HG03565 (cell line): Measurements from ENCODE around the gene AQP12A.
"Not testable (repeated sequence)": the region's sequence is repeated elsewhere in the genome, so short reads cannot be mapped to it uniquely, and the experiment has no call there.

Experiments used
- ATAC-seq: cut with Tn5 transposase; IDR thresholded peaks from one replicate; pipeline ENCODE4 v1.9.1; 2021; ENCODE audit warnings: mild to moderate bottlenecking, moderate library complexity; ENCODE audit not compliant: unreplicated experiment

AQP12A gene

DNA sequence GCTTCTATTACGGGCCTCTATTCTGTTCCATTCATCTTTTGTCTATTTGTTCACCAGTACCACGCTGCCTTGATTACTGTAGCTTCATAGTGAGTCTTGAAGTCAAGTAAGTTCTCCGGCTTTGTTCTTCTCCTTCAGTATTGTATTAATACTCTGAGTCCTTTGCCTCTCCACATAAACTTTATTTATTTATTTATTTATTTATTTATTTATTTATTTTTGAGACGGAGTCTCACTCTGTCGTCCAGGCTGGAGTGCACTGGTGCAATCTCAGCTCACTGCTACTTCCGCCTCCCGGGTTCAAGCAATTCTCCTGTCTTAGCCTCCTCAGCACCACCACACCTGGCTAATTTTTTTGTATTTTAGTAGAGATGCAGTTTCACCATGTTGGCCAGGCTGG, 31.8 kb upstream of the AQP12A start:
- not testable (repeated sequence) for ATAC-seq

DNA sequence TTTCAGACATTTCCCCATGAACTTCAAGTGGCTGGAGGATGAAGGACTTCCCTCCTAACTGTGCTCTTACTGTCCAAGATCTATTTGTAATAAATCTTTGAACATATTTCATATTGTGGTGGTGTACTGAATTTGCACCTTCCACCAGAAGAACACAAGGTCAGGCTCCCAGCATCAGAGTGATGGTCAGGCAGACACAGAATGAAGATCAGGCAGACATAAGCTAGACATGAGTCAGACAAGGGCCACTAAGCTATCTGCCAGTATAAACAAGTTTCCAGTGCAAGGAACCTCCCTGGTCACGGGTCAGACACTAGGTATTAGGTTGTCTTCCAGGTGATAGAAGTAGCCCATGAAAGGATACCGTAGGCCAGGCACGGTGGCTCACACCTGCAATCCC, 29.0 kb upstream of the AQP12A start:
- no peak for ATAC-seq

DNA sequence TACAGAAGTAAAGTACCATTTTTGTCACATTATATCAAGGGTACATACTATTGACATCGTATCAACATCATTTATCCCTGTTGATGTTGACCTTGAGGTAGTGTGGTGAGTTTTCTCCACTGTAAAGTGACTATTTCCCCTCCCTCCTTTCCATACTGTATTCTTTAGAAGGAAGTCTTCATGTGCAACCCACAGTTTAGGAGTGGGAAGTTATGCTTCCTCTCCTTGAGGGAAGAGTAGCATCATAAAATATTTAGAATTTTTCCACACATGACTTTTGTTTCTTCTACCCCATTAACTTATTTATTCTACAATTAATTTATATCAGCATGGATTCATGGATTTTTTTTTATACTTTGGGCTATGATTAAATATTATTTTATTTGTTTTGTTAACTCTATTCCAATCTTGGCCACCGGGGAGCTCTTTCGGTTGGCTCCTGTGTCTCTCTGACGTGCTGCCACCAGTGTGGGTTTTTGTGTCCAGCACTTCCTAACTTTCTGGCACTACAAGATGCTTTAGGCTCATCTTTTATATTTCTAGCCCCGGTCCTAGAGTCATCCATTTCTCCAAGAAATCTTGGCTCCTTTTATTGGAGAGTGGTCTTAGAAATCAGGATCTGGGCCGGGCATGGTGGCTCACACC, 28.0 kb upstream of the AQP12A start:
- ATAC-seq, result no peak

DNA sequence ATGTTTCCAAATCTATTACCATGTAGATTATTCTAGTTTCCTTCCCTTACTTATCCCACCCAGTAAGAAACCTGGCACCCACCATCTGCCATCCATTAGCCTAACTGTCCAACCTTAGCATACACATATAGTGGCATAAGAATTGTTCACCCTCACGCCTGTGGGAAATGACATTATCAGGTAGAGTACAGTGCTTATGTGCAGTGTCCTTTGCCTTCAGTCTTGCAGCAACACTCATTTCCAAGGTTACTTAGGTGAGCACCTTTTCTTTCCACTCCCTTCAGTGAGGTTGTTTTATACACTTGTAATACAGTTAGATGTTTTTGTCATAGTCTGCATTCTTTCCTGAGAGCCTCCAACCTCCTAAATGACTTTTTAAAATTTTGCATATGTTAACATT, 27.0 kb upstream of the AQP12A start:
- no peak for ATAC-seq

DNA sequence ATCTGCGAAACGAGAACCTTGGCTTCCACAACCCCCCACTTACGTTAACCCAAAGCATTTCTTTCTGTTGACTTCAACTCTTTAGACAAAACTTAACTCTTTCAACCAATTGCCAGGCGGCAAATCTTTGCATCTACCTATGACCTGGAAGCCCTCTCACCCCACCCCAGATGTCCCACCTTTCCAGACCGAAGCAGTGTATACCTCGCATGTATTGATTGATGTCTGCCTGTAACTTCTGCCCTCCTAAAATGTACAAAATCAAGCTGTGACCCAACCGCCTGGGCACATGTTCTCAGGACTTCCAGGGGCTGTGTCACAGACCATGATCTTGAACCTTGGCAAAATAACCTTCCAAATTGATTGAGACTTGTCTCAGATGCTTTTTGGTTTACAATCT, 21.3 kb upstream of the AQP12A start:
- no peak for ATAC-seq

DNA sequence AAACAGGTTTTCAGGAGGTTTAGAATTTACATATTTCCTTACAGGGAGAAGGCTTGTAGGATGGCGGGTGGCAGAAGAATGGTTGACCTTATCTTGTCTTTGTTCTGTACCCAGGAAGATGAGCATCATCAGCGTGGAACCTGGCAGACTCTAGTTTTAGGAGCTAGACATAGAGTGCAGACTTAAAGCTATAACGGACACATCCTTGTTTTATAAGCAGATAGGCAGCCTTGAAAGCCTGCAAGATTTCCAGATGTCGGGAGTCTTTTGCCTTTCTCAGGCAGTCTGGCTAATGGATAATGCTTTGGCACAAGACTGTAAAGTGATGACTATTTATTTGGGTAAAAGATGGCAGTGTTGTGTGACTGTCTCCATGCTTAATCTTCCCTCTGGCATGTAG, 20.7 kb upstream of the AQP12A start:
- no peak for ATAC-seq

DNA sequence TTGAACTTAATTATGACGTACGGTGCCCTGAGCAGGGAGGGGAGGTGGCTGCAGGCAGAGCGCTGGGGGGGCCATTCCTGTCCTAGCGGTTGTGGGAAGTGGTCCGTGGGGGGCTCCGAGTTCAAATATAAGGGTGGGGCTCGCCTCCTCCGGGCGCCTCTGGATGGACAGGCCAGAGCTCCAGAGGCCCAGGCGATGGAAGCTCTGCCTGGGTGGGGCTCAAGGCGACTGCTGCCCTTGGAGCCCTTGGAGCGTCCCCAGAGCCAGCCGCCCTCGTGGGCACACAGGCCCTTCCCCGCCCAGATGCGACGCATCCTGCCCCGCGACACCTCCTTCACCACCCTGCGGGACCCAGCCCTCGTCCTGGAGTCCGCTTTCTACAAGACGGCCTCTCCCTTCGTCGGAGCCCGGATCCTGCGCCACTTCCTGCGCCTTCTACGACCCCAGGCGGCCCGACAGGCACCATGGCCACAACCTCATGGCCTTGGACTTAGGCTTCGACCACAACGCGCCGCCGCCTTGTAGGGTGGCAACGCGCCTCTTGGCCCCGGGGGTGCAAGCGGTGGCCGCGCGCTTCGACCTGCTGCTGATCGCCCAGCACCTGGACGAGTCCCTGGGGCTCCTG, 19.5 kb upstream of the AQP12A start:
- no peak for ATAC-seq

DNA sequence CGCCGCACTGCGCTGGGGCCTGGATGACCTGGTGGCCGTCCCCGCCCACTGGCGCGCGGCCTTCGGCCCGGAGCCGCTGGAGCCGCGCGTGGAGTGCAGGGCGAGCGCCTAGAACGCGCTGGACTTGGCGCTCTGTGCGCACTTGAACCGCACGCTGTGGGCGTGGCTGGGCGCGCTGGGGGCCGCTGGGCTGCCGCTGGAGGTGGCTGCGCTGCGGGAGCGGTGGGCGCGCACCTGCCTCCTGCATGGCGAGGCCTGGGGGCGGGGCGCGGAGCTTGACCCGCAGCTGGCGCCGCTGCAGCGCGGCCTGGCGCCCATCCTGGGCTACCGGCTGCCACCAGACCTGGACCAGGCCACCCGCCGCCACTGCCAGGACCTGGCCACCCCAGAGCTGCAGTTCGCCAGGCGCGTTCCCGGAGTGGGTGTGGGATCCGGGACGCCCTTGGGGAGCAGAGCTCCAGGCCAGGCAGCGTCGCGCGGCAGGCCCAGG, 18.9 kb upstream of the AQP12A start:
- ATAC-seq, result no peak

DNA sequence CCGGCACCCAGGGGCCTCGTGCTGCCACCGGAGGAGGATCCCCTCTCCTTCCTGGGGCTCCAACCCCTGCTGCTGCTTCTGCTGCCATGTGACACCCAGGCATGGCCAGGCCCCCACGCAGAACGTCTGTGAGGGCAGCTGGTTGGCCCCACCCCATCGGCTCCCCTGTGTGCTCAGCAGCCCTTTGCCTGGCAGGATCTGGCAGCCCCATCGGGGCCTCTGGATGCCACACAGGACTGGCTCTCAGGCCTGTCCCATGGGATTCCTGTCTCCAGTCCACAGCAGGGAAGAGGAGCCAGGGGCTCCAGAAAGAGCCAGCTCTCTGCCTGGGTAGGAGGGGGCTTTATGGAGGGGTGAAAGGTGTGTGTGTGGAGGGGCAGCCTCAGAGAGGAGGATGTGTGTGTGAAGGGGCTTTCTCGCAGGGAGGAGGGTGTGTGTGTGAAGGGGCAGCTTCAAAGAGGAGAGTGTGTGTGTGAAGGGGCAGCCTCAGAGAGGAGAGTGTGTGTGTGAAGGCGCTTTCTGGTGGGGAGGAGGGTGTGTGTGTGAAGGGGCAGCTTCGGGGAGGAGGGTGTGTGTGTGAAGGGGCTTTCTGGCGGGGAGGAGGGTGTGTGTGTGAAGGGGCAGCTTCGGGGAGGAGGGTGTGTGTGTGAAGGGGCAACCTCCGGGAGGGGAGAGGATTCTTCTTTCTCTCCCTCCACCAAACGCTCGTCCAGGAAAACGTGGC, 17.0 kb upstream of the AQP12A start:
- not testable (repeated sequence) for ATAC-seq

DNA sequence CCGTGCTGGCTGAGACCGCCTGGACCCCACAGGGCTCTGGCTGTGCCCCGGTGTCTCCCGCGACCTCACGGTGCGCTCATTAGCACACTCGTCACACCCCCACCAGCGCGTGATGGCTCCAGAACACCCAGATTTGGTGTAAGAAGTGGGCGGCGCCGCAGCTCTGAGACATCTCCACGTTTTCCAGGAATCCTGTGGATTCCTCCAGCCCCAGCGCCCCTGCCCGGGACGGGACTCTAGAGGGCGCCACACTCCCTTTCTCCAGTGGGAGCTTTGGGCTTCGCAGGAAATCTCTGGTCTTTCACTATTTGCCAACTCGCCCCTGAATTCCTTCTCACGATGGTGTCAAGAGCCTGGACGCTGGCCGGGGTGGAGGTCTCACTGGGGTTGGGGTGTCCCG, 16.3 kb upstream of the AQP12A start:
- not testable (repeated sequence) for ATAC-seq

DNA sequence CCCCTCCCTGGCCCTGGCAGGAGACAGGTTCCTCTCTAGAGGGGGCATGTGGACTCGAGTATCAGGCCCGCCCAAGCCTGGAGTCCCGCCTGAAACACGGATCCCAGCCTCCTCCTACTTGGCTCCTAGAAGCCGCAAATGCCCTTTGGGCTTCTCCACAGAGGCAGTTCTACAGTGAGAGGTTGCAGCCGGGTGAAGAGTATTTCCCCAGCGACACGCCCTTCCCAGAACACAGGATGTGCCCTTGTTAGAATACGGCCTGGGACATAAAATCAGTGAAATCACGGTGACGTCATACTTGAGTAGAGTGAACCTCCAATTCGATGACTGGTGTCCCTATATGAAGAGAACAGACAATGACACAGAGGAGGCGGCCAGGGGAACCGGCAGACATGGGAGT, 13.6 kb upstream of the AQP12A start:
- not testable (repeated sequence) for ATAC-seq

DNA sequence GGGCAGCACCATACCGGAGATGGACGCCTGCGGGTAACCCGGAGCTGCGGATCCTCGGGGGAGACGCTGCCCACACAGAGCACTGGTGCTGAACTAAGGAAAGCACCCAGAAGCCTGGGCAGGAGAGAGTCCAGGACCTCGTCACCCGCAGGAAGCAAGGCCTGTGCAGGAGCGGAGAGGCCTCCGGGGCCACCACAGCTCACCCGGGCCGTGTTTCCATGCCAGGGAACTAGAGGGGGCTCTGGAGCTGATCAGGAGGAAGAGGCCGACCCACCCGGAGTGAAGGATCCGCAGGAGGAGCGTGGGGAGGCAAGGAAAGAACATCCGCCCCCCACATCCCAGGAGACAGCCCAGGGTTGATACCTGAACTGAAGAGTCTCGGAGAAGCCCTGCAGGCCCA, 12.8 kb upstream of the AQP12A start:
- ATAC-seq, result not testable (repeated sequence)

DNA sequence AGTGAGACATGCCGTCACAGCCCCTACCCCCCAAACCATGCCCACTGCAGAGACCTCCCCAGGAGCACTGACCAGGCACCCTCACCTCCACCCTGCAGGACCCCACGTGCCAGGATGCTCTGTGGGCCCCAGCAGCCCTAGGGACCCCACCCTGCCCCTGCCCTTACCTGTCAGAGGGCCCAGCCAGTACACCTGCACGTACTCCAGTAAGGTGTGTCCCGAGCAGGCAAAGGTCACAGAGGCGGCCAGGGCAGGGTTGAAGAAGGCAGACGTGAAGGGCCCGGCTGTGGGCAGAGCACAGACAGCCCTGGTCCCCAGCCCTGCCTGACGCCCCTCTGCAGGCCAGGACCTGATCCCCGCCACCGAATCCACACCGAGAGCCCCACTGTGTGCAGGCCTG, 11.5 kb upstream of the AQP12A start:
- not testable (repeated sequence) for ATAC-seq

DNA sequence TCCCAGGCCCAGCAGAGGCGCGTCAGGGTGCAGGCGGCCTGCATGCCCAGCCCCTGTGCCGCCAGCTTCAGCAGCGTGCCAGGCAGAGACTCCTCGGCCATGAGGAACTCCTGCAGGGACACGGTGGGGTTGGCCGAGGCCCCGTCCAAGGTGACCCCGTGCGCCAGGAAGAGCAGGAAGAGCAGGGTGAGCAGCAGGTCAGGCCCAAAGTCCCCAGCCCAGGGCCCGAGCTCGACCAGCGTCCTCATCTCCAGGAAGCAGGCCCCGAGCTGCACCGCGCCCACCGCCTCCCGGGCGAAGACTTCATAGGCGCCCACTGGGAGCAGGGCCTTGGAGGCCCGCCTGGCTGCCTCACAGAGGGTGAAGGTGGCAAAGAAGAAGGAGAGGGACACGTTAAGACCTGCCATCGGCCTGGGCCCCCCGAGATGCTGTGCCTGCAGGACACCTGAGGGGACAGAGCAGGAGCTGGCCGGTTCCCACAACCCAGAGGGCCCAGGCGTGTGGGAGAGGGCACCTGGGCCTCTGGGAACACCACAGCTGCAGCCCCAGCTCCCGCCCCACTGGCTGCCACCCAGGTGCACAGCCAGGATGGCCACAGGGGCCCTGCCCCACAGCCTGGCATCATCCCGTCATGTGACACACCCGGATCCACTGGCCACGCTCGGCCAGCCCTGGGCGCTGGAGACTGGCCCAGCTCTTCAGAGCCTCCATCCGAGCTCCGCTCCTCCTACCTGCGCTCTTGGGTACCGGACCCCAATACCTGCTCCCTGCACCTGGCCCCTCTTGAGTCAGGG, 9.0 kb upstream of the AQP12A start, which contains the start of gene AQP12B:
Gene AQP12B, minus strand, starts transcription at position 455 of the 794 bp plus-strand sequence. Its CDS starts 48 bp downstream, at position 407.
- not testable (repeated sequence) for ATAC-seq

DNA sequence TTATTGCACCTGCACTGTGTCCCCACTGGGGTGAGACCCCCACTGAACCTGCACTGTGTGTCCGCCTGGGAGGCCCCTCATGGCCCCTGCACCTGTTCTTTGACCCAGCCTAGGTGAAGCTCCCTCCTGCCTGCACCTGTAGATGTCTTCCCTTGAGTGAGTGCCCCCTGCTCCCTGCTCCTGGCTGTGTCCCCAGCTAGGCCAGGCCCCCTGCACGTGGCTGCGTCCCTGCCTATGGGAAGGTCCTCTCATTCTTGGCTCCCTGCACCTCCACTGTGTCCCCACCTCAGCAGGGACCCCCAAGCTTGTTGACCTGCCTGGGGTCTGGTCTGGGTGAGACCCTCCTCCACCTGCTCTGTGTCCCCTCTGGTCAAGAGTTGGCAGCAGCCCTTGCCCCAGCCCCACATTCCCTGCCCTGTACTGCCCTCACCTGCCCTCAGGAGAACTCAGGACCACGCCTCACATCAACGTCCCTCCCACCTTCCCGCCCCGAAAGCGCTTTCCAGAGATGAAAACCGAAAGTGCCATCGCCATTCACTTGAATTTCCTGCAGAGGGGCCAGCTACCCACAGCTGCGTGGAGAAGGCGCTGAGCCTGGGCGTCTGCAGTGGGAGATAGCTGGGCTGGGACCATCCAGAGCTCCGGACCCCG, 8.2 kb upstream of the AQP12A start:
- not testable (repeated sequence) for ATAC-seq

DNA sequence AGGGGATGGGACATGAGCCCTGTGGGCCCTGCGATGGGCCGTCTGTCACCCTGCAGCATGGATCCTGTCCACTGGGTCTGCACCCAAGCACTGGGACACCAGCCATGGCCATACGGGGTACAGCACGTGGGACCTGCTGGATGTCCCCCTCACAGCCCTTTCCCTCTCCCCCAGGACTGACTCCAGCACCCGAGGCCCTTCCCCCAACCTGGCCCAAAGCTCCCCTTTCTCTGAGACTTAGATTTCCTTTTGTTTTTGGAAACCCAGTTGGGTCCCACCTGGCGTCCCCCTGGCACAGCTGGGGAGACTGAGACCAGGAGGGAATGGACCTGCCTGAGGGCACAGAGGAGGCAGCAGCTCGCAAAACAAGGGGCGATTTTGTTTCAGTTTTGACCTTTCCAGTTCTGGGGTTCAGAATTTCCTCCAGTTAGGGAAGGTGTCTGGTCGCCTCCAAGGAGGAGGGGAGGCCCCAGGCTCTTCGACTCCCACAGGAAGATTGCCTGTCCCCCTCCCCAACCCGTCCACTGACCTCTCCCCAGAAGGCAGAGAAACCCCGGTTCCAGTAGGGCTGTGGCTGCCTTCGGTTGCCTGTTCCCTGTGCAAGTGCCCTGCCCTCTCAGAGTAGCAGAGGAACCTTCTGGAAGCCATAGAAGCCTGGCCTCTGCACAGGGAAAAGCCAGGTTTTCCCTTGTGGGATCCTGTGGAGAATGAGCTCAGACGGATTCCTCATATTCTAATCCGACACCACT, 7.5 kb upstream of the AQP12A start:
- ATAC-seq, result not testable (repeated sequence)

DNA sequence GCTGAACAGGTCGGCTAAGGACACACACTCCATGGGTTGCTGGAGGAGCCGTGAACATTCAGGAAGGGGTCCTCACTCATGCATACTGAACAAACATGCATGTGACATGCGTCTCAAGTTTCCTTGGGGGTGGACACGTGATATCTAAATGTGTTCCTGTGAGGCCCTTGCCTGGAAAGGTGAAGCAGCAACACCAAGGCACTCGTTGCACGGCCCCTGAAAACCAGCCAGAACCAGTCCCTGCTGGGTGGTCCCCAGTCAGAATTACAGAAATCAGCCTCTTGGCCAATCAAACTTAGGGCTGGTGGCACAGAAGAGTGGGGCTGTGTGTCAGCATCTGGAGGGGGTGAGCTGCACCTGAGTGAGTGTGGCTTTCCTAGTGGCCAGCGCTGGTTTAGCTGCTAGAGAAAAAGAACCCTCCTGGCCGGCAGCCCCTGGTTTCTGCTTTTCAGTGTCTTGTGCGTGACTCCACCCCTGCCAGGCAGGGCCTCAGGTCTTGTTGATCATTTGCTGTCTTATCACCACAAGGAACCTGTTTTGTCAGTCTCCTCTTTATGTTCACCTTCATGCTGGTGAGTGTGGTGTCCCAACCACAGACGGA, 5.8 kb upstream of the AQP12A start:
- ATAC-seq, result no peak

DNA sequence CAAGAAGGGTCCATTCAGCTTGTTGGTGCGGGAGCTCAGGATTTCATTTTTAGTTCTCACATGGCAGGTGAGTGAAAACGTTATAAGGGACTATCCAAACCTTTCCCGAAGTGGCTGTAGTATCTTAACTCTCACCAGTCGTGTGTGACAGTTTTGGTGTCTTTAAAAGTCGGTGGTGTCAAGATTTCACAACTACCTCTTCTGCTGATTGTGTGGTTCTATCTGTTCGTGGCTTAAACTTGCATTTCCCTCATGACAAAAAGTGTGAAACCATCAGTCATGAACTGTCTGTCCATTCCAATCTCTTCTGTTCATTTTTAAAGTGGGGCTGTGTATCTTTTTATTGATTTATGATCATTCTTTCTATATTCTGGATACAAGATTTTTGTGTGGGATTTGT, 5.2 kb upstream of the AQP12A start:
- ATAC-seq, result no peak

DNA sequence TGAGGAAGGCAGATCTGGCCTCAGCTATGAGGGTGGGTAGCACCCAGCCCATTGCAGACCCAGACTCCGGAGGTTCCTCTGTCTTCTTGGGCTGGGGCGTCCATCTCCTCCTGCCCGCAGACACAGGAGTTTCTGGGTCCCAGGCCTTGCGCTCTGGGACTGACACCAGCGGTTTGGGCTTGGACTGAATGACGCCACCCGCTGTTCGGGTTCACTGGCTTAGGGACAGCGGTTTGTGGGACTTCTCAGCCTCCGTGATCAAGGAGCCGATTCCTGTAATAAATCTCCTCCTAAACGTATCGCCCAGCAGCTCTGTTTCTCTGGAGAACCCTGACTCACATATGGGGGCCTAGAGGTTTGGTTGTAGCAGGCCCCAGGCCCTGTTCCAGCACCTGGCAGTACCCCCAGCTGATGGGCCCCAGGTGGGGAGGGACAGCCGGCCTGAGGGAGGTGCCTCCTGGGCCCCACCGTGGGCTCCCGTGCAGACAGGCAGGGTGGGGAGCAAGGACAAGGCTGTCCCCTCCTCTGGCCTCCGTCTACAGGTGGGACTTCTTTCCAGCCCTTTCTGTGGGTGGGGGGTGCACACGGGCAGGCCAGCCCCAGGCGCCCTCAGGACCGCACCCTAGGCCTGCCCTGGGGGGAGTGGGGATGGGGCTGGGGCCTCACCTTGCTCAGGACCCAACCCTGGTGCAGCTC, 4.5 kb upstream of the AQP12A start:
- no peak for ATAC-seq
